22Rv1 (cell line): Measurements from ENCODE around the gene SLC66A1.

Experiments used
- H3K27ac ChIP-seq: fragments of 450-650 bp; 2 replicates; pipeline ENCODE4 v1.5.1; 2017
- ZFX ChIP-seq: fragments of 450-650 bp; IDR thresholded peaks from 2 replicates; pipeline ENCODE4 v1.6.1; 2017; ENCODE audit warnings: antibody characterized with exemption, borderline replicate concordance
- TF ChIP-seq, protein P1 (sequence below): fragments of 450-650 bp; IDR thresholded peaks from 2 replicates; pipeline ENCODE4 v1.5.1; 2017; ENCODE audit warnings: mild to moderate bottlenecking

Gene SLC66A1

DNA sequence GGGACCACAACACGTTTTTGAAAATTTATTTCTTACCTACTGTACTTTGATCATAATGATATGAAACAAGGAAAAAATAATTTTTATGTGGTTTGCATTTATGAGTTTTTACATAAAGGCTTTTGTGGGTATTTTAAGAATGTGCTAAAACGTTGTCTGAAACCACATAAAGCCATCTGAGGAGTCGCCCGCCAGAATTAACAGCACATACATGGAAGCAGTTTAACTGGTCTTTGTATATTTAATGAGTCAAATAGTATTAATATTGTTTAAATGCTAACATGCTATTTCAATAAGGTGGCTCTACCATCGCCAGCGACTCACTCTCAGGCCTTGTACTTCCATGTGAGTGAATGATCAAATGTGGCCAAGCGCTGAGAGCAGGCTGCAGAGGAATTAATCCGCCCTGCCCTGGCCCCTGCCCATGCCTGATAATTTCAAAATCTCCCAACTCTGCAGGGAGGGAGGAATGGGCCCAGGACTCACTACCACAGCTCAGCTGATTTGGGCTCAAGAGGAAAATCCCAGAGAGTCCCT lies 49.6 kb downstream of the SLC66A1 start:
- H3K27ac ChIP-seq, result no peak overlapping the region

DNA sequence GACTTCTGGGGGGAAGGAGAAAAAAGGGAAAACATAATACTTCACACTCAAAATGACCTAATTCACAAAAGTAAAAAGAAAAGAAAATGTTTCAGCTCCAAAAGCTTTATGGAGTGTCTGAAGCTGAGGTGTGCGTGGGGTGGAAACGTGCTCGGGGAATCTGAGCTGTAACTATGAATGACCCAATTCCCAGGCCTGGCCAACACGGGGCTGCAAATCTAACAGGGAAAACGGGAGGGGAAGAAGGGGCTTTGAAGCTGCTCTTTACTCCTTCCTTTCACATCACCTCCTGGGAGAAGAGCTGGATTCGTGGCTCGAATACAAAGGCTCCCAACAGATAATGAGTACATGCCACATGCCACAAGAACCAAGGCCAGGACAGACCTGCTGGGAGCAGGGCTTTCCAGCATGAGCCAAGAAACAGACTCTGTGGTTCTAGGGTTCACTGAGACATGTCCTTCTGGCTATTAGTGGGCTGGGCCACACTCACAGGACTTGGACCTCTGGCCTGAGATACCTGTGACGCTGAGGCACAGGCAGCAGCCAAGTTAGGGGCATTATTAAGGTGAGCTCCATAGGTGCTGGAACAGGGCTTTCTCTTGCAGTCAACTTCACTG lies 51.5 kb downstream of the SLC66A1 start:
- no peak overlapping the region for H3K27ac ChIP-seq
- TF ChIP-seq ZFX, result no peak
- TF ChIP-seq, protein P1, sequence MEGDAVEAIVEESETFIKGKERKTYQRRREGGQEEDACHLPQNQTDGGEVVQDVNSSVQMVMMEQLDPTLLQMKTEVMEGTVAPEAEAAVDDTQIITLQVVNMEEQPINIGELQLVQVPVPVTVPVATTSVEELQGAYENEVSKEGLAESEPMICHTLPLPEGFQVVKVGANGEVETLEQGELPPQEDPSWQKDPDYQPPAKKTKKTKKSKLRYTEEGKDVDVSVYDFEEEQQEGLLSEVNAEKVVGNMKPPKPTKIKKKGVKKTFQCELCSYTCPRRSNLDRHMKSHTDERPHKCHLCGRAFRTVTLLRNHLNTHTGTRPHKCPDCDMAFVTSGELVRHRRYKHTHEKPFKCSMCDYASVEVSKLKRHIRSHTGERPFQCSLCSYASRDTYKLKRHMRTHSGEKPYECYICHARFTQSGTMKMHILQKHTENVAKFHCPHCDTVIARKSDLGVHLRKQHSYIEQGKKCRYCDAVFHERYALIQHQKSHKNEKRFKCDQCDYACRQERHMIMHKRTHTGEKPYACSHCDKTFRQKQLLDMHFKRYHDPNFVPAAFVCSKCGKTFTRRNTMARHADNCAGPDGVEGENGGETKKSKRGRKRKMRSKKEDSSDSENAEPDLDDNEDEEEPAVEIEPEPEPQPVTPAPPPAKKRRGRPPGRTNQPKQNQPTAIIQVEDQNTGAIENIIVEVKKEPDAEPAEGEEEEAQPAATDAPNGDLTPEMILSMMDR, result no peak

More for the DNA sequence above, 49.6 kb downstream of the SLC66A1 start:
- TF ChIP-seq, protein P1, result no peak
- no peak for TF ChIP-seq ZFX

DNA sequence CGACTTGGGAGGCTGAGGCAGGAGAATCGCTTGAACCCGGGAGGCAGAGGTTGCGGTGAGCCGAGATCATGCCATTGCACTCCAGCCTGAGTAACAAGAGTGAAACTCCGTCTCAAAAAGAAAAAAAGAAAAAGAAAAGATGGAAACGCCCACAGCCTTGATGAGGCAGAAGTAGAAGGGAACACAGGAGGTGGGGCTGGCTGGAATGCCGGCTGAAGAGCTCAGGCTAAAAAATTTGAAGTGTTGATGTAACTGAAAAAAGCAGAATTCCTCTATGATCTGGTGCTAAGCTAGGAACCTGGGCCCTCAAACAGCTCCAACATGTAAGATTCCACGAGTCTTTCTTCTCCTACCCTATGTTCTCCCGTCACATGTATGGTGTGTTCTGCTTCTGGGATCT lies 53.6 kb downstream of the SLC66A1 start:
- H3K27ac ChIP-seq, result no peak overlapping the region
- no peak for TF ChIP-seq ZFX
- TF ChIP-seq, protein P1, result no peak

DNA sequence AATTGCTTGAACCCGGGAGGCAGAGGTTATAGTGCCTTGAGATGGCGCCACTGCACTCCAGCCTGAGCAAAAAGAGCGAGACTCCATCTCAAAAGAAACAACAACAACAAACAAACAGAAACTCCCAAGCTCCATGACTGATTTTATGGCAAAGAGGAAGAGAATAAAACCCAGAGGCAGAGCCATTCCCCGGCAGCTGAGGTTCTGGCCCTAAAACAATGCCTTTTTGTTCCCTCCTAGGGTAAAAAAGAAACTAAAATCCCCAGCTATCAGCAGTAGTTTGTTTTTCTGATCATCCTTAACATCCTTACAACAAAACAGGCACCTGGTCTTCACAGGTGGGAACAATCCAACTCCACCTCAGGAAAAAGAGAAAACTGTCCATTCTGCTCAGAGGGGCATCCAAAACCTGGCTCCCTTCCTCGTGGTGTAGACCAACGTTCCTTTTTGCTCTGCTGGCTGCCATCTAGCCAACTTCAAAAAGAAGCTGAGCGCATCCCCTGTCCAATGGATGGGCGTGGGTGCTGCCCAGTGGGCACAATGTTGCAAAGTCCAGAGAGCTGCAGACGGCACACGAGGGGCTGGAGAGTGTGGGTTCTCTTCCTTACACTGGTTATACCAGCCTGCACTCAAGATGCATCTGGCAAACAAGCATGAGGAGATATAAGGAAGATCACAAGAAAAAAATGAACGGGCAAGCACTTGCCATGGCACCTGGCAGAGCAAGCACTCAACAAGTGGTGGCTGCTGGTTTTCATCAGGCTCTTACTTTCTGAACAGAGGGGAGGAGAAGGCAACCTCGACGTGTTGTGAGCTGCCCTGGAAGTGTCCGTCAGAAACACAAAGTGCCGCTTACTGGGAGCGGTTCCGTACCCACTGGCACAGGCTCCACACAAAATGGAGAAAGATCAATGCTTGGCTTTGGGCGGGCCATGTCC lies 54.7 kb downstream of the SLC66A1 start:
- TF ChIP-seq ZFX, result no peak
- TF ChIP-seq, protein P1, result no peak
- no peak overlapping the region for H3K27ac ChIP-seq

DNA sequence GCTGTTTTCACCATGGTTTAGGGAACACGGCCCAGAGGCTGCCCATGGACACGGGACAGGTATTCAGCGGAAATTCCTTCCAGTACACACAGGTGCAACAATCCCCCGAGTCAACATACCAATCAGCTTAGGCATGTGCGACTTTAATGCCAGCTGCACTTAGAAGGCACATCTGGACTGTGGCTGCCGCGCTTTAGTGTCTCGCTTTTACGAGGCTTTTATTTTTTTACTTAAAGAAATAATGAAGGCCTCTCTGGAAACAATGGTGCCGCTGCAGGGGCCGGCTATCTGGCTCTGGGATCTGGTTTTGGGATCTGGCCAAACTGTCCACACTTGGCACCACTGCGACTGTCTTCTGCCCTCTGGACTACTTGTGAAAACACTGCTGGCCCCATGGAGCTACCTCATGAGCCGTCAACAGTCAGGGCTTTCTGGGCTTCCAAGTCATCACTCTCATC lies 55.5 kb downstream of the SLC66A1 start:
- TF ChIP-seq ZFX, result no peak
- TF ChIP-seq, protein P1, result no peak
- H3K27ac ChIP-seq, result no peak overlapping the region

DNA sequence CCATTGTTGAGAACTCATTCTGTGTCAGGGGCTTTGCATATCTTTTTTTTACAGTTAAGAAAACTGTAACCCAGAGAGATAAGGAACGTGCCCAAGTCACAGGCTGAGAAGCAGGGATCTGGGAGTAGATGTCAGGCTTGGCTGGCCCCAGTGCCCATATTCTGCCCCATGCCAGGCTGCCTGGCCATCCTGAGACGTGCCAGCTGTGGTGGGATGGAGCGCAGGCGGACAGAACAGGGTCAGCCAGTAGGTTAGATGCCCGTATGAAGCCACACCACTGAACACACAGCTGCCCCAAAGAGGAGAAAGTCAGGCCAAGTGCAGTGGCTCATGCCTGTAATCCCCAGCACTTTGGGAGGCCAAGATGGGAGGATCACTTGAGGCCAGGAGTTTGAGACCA lies 55.9 kb downstream of the SLC66A1 start:
- no peak overlapping the region for H3K27ac ChIP-seq
- TF ChIP-seq ZFX, result no peak
- TF ChIP-seq, protein P1, result no peak
